ENCODE results near the gene TP53RK.

GRCh38 chr20:46701986-46702385 is 12.7 kb upstream of the TP53RK start:
- TF ChIP-seq, protein P1, sequence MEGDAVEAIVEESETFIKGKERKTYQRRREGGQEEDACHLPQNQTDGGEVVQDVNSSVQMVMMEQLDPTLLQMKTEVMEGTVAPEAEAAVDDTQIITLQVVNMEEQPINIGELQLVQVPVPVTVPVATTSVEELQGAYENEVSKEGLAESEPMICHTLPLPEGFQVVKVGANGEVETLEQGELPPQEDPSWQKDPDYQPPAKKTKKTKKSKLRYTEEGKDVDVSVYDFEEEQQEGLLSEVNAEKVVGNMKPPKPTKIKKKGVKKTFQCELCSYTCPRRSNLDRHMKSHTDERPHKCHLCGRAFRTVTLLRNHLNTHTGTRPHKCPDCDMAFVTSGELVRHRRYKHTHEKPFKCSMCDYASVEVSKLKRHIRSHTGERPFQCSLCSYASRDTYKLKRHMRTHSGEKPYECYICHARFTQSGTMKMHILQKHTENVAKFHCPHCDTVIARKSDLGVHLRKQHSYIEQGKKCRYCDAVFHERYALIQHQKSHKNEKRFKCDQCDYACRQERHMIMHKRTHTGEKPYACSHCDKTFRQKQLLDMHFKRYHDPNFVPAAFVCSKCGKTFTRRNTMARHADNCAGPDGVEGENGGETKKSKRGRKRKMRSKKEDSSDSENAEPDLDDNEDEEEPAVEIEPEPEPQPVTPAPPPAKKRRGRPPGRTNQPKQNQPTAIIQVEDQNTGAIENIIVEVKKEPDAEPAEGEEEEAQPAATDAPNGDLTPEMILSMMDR (IDR thresholded peaks at IDR 0.05) = no peak
- no peak for TF ChIP-seq ZNF121 (CRISPR knock-in tag; IDR thresholded peaks at IDR 0.05)
- TF ChIP-seq CREM (CRISPR knock-in tag; IDR thresholded peaks at IDR 0.05) = no peak
- TF ChIP-seq, protein P2, sequence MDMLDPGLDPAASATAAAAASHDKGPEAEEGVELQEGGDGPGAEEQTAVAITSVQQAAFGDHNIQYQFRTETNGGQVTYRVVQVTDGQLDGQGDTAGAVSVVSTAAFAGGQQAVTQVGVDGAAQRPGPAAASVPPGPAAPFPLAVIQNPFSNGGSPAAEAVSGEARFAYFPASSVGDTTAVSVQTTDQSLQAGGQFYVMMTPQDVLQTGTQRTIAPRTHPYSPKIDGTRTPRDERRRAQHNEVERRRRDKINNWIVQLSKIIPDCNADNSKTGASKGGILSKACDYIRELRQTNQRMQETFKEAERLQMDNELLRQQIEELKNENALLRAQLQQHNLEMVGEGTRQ (CRISPR knock-in tag; IDR thresholded peaks at IDR 0.05) = no peak
- TF ChIP-seq NFYB (CRISPR knock-in tag; conservative IDR thresholded peaks at IDR 0.05; ENCODE audit: low read depth) = no peak
- TF ChIP-seq FOXK1 (CRISPR knock-in tag; IDR thresholded peaks at IDR 0.05) = no peak
- no peak for TF ChIP-seq E2F1 (CRISPR knock-in tag; IDR thresholded peaks at IDR 0.05)
